ENCODE data around the gene PRRG1. TPM values are rescaled to one million over a fixed set of nuclear protein-coding genes. Genes with fewer than 3 reads are reported as not detected.

Gene PRRG1
- total RNA-seq, 1 experiment from 2014 or later = 34.4 TPM

DNA sequence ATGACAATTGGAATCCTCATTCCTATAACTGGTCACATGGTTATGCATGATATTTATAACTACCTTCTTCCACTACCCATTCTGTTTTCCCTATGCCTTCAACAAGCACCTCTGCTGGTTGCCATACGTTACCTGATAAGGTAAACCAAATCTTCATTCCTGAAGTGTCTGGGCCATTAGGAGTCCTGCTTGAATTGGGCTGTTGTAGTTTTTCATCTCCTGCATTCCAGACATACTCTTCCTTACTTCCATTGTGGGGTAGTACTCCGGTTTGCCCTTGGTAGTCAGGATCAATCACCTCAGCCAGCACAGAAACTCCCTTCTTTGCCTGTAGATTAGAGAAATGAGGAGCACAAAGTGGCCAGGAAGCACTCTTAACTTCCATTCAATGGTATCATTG lies 113.2 kb downstream of the PRRG1 start:
- Histone ChIP-seq H3F3A (ENCODE audit: insufficient read depth, low read depth) (no peaks in the 10 kb centered on the region), H4K20me1 (ENCODE audit: insufficient read depth) (no peaks in the 10 kb centered on the region), H3K4me2 (no peak overlapping the region), H3K27me3 (ENCODE audit: insufficient read depth, low read depth) (no peaks in the 10 kb centered on the region), H3K36me3 (ENCODE audit: low read depth) (no peaks in the 10 kb centered on the region), H2AFZ (no peak overlapping the region), H3K79me2 (ENCODE audit: low read depth) (no peaks in the 10 kb centered on the region), H3K4me1 (replicated peaks; ENCODE audit: insufficient read depth) (no peaks in the 10 kb centered on the region), H3K27ac (no peak overlapping the region), H3K9me2 (ENCODE audit: insufficient read depth) (no peaks in the 10 kb centered on the region), H3K4me3 (no peak overlapping the region), H3K9me3 (ENCODE audit: insufficient read depth, low read depth) (no peaks in the 10 kb centered on the region)
- BruUV-seq (replicated peaks) = no TSS peak
- intact Hi-C loops (cut with micrococcal nuclease; ENCODE audit: unreplicated experiment) = no loop called here
- ChIA-PET CTCF (no interaction called here), POLR2A (ENCODE audit: unreplicated experiment) (no interaction called here)
- DNase-seq = no peak
- TF ChIP-seq EZH2 (IDR thresholded peaks at IDR 0.05; ENCODE audit: low read depth) = no peak
- TF ChIP-seq CTCF (conservative IDR thresholded peaks at IDR 0.05) = no peak

DNA sequence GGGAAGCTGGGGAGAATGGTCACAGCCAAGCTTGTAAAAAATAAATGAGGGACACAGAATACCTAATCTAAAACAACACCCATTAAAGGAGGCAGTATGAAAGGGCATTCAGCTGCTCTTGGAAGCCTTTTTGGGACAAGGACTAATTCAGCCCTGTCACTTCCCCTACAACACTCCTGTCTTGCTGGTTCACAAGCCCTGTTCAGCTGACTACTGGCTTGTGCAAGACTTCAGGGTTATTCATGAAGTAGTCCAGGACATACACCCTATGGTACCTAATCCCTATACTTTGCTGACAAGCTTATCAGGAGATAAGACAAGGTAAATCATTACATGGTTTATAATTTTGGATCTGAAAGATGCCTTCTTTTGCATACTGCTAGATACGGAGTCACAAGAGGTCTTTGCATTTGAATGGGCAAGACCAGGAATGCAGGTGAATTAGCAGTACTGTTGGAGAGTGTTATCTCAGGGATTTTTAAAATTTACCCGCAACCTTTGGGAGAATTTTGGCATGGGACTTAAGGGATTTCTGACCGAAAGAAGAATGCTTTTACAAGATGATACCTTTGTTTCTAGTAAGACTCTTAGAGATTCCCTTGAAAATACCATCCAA lies 119.1 kb downstream of the PRRG1 start:
- Histone ChIP-seq H3K4me3 (no peak overlapping the region), H3K79me2 (ENCODE audit: low read depth) (no peaks in the 10 kb centered on the region), H3K36me3 (ENCODE audit: low read depth) (no peaks in the 10 kb centered on the region), H3K27me3 (ENCODE audit: insufficient read depth, low read depth) (no peaks in the 10 kb centered on the region), H3F3A (ENCODE audit: insufficient read depth, low read depth) (no peaks in the 10 kb centered on the region), H4K20me1 (ENCODE audit: insufficient read depth) (no peaks in the 10 kb centered on the region), H3K9me2 (ENCODE audit: insufficient read depth) (no peaks in the 10 kb centered on the region), H3K9me3 (ENCODE audit: insufficient read depth, low read depth) (no peaks in the 10 kb centered on the region), H2AFZ (no peak overlapping the region), H3K27ac (no peak overlapping the region), H3K4me1 (replicated peaks; ENCODE audit: insufficient read depth) (no peaks in the 10 kb centered on the region), H3K4me2 (no peak overlapping the region)
- intact Hi-C loops (cut with micrococcal nuclease; ENCODE audit: unreplicated experiment) = no loop called here
- ChIA-PET POLR2A (ENCODE audit: unreplicated experiment) (no interaction called here), CTCF (no interaction called here)
- no peak for TF ChIP-seq CTCF (conservative IDR thresholded peaks at IDR 0.05)
- TF ChIP-seq EZH2 (IDR thresholded peaks at IDR 0.05; ENCODE audit: low read depth) = no peak
- DNase-seq = no peak
- BruUV-seq (replicated peaks) = no TSS peak

DNA sequence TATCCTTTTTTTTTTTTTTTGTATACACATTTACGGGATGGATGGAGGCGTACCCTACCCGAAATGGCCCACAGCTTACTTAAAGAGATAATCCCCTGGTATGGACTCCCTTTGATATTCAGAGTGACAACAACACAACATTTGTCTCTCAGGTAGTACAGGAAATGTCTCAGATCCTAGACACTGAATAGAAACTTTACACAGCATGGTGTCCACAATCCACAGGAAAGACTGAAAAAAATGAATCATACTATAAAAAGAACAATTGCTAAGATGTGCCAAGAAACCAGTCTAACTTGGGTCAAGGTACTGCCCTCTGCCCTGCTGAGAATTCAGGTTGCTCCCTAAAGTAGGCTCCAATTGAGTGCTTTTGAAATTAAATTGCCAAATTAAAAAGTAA lies 121.5 kb downstream of the PRRG1 start:
- ChIA-PET POLR2A (ENCODE audit: unreplicated experiment) (no interaction called here), CTCF (no interaction called here)
- Histone ChIP-seq H3K27ac (no peak overlapping the region), H3F3A (ENCODE audit: insufficient read depth, low read depth) (no peaks in the 10 kb centered on the region), H3K9me2 (ENCODE audit: insufficient read depth) (no peaks in the 10 kb centered on the region), H3K4me2 (no peak overlapping the region), H3K27me3 (ENCODE audit: insufficient read depth, low read depth) (no peaks in the 10 kb centered on the region), H3K79me2 (ENCODE audit: low read depth) (no peaks in the 10 kb centered on the region), H3K9me3 (ENCODE audit: insufficient read depth, low read depth) (no peaks in the 10 kb centered on the region), H2AFZ (no peak overlapping the region), H3K4me1 (replicated peaks; ENCODE audit: insufficient read depth) (no peaks in the 10 kb centered on the region), H3K36me3 (ENCODE audit: low read depth) (no peaks in the 10 kb centered on the region; the same call in 1 of the 2 replicates), H3K4me3 (no peak overlapping the region), H4K20me1 (ENCODE audit: insufficient read depth) (no peaks in the 10 kb centered on the region)
- no peak for DNase-seq
- intact Hi-C loops (cut with micrococcal nuclease; ENCODE audit: unreplicated experiment) = no loop called here
- BruUV-seq (replicated peaks) = no TSS peak
- TF ChIP-seq EZH2 (IDR thresholded peaks at IDR 0.05; ENCODE audit: low read depth) = no peak
- no peak for TF ChIP-seq CTCF (conservative IDR thresholded peaks at IDR 0.05)
